ENCODE data around the gene HOXB5.

- TF ChIP-seq CTCF (IDR thresholded peaks at IDR 0.05), result no peak
- TF ChIP-seq POLR2A (IDR thresholded peaks at IDR 0.05), result no peak
These were observed 37.4 kb downstream of the HOXB5 start for GRCh38 chr17:48556229-48556575.

Measured in upper lobe of left lung (tissue), 4 donors.